GM23248 (cell line): ENCODE measurements around the gene OR2V1.

Experiments
- EZH2 ChIP-seq: fragments of 200-600 bp; sonication (generic); IDR thresholded peaks from 2 replicates; pipeline ENCODE4 v1.6.1; 2018; ENCODE audit warnings: antibody characterized with exemption, mild to moderate bottlenecking; ENCODE audit not compliant: insufficient read depth, poor library complexity, severe bottlenecking
- EZH2phosphoT487 ChIP-seq: fragments of 200-600 bp; sonication (generic); IDR thresholded peaks from 2 replicates; pipeline ENCODE4 v1.6.1; 2018; ENCODE audit warnings: antibody characterized with exemption, moderate library complexity, mild to moderate bottlenecking, low read depth; ENCODE audit not compliant: insufficient read depth

- no peak for TF ChIP-seq EZH2phosphoT487
- TF ChIP-seq EZH2, result no peak
These were observed 15.9 kb downstream of the OR2V1 start for GRCh38 chr5:181114844-181115778.
